Liver (tissue), 9 donors: Measurements from ENCODE around the gene ERN2. TPM values are rescaled to one million over a fixed set of nuclear protein-coding genes. Genes with fewer than 3 reads are reported as not detected.
A peak's percentile ranks its signal among the peaks of the same experiment; 100 is the strongest.

Experiments used
- DNase-seq: peaks from one replicate; pipeline ENCODE4 v3.0.0-alpha.2; 2017; ENCODE audit warnings: low spot score
- H3K27ac ChIP-seq, 2 donors: one replicate each; pipeline ENCODE4 v1.7.0; 2013; ENCODE audit warnings: inconsistent platforms in 2 of 2, low read length in 2 of 2, control low read depth in 1 of 2, low read depth in 1 of 2, mild to moderate bottlenecking in 1 of 2
- H3K27me3 ChIP-seq, 4 donors: one replicate each; pipeline versions ENCODE4 v1.6.1 to v1.7.0; 2013; ENCODE audit warnings: low read length in 3 of 4, inconsistent platforms in 1 of 4, mild to moderate bottlenecking in 1 of 4, moderate library complexity in 1 of 4; ENCODE audit not compliant: control insufficient read depth in 4 of 4, insufficient read depth in 4 of 4
- H3K36me3 ChIP-seq, 4 donors: one replicate each; pipeline versions ENCODE4 v1.6.1 to v1.7.0; 2013; ENCODE audit warnings: low read length in 3 of 4, mild to moderate bottlenecking in 3 of 4, low read depth in 1 of 4, moderate library complexity in 1 of 4; ENCODE audit not compliant: control insufficient read depth in 4 of 4, insufficient read depth in 3 of 4
- H3K4me1 ChIP-seq, 4 donors: one replicate each; pipeline versions ENCODE4 v1.6.1 to v1.7.0; 2013; ENCODE audit warnings: low read length in 3 of 4, mild to moderate bottlenecking in 3 of 4, moderate library complexity in 1 of 4; ENCODE audit not compliant: control insufficient read depth in 4 of 4, insufficient read depth in 4 of 4
- H3K4me3 ChIP-seq, 3 donors: one replicate each; pipeline versions ENCODE4 v1.6.1 to v1.7.0; 2013; ENCODE audit warnings: low read length in 3 of 3, control low read depth in 1 of 3, low read depth in 1 of 3, mild to moderate bottlenecking in 1 of 3
- H3K9ac ChIP-seq, 2 donors: one replicate each; pipeline ENCODE4 v1.7.0; 2013; ENCODE audit warnings: low read length in 2 of 2, mild to moderate bottlenecking in 2 of 2, moderate library complexity in 2 of 2, control low read depth in 1 of 2, low read depth in 1 of 2
- H3K9me3 ChIP-seq, 4 donors: one replicate each; pipeline versions ENCODE4 v1.6.1 to v1.7.0; 2013; ENCODE audit warnings: low read length in 3 of 4; ENCODE audit not compliant: control insufficient read depth in 4 of 4
- EGR1 ChIP-seq, 2 donors: IDR thresholded peaks; 2 replicates each; pipeline ENCODE4 v1.6.1; 2016 to 2018; ENCODE audit warnings: antibody characterized with exemption in 2 of 2, low read depth in 2 of 2
- FOXA1 ChIP-seq: IDR thresholded peaks from 2 replicates; pipeline ENCODE4 v1.6.1; 2016; ENCODE audit warnings: antibody characterized with exemption
- FOXA2 ChIP-seq: IDR thresholded peaks from 2 replicates; pipeline ENCODE4 v1.6.1; 2016; ENCODE audit warnings: antibody characterized with exemption
- GABPA ChIP-seq, 2 donors: IDR thresholded peaks in 1 of 2; conservative IDR thresholded peaks in 1 of 2; 2 replicates each; pipeline ENCODE4 v1.6.1; 2016; ENCODE audit warnings: antibody characterized with exemption in 2 of 2, mild to moderate bottlenecking in 1 of 2, moderate library complexity in 1 of 2
- HNF4A ChIP-seq, 2 donors: conservative IDR thresholded peaks; 2 replicates each; pipeline ENCODE4 v1.6.1; 2016; ENCODE audit warnings: antibody characterized with exemption in 2 of 2, mild to moderate bottlenecking in 2 of 2
- HNF4G ChIP-seq: IDR thresholded peaks from 2 replicates; pipeline ENCODE4 v1.6.1; 2016; ENCODE audit warnings: antibody characterized with exemption
- JUND ChIP-seq, 2 donors: IDR thresholded peaks; 2 replicates each; pipeline ENCODE4 v1.6.1; 2016; ENCODE audit warnings: antibody characterized with exemption in 2 of 2
- NR2F2 ChIP-seq: IDR thresholded peaks from 2 replicates; pipeline ENCODE4 v1.6.1; 2016; ENCODE audit warnings: antibody characterized with exemption
- RAD21 ChIP-seq, 2 donors: IDR thresholded peaks; 2 replicates each; pipeline ENCODE4 v1.6.1; 2016; ENCODE audit warnings: antibody characterized with exemption in 2 of 2, mild to moderate bottlenecking in 2 of 2
- RXRA ChIP-seq, 2 donors: IDR thresholded peaks; 2 replicates each; pipeline ENCODE4 v1.6.1; 2017 to 2018; ENCODE audit warnings: antibody characterized with exemption in 2 of 2, mild to moderate bottlenecking in 1 of 2
- SP1 ChIP-seq: IDR thresholded peaks from 2 replicates; pipeline ENCODE4 v1.6.1; 2018; ENCODE audit warnings: antibody characterized with exemption, mild to moderate bottlenecking
- TAF1 ChIP-seq: conservative IDR thresholded peaks from 2 replicates; pipeline ENCODE4 v1.6.1; 2016; ENCODE audit warnings: antibody characterized with exemption, mild to moderate bottlenecking
- YY1 ChIP-seq: IDR thresholded peaks from 2 replicates; pipeline ENCODE4 v1.6.1; 2016; ENCODE audit warnings: antibody characterized with exemption, mild to moderate bottlenecking
- WGBS: extraction: QIAGEN DNeasy Blood & Tissue Kit; methylation state at CpG from one replicate; pipeline ENCODE4 v1.1.7; 2013; 5-methylcytosine and 5-hydroxymethylcytosine counted together
- polyA plus RNA-seq, 2 donors: library from polyadenylated mRNA; stranded (reverse) in 1 of 2; unstranded in 1 of 2; fragments of 200-250 nt in 1 of 2; fragments of >200 nt in 1 of 2; fragmentation: Nextera tagmentation in 1 of 2; extraction: Ambion mirVana in 1 of 2; gene quantifications; one replicate each; pipeline versions ENCODE4 v1.2.1 to v1.2.3, GENCODE V29; 2013 to 2015
- total RNA-seq, 2 donors: library from RNA; depleted of rRNA; stranded (reverse); fragments of >200 nt; gene quantifications; one replicate each; pipeline ENCODE4 v1.2.3, GENCODE V29; 2014
- TF ChIP-seq, protein P1 (sequence below): IDR thresholded peaks from 2 replicates; pipeline ENCODE4 v1.6.1; 2016; ENCODE audit warnings: antibody characterized with exemption
- TF ChIP-seq, protein P2 (sequence below): IDR thresholded peaks from 2 replicates; pipeline ENCODE4 v1.6.1; 2016; ENCODE audit warnings: antibody characterized with exemption
- TF ChIP-seq, protein P3 (sequence below): IDR thresholded peaks from 2 replicates; pipeline ENCODE4 v1.6.1; 2016; ENCODE audit warnings: antibody characterized with exemption
- TF ChIP-seq, protein P4 (sequence below): fragments of 150-350 bp; IDR thresholded peaks from 2 replicates; pipeline ENCODE4 v1.5.1; 2017; ENCODE audit warnings: improper control_type of control experiment, low read depth, low read length; ENCODE audit not compliant: missing input control
- TF ChIP-seq, protein P5 (sequence below): IDR thresholded peaks from 2 replicates; pipeline ENCODE4 v1.6.1; 2016; ENCODE audit warnings: antibody characterized with exemption, mild to moderate bottlenecking
- donor health status: healthy.
- donor health status: healthy.
- donor health status: healthy.
- donor health status: healthy.
- donor health status: healthy.

ERN2 gene
- total and polyA plus RNA-seq, 4 donors, result 0.01 to 0.17 TPM; not detected in 2

DNA sequence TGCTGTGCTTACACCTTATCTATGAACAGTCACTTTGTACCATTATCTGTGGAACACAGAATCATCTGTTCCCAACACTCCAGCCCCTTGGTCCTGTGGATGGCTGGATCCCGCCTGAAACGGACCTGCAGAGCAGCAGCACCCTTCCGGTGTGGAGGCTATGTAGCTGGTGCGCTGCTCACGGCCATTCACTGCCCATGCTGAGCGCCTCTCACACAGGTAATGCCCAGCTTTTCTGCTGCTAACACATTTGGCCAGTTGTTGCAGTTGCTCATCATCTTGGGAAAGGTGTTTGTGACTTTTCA is 45.7 kb downstream of the ERN2 start:
- Histone ChIP-seq H3K9ac (no peak overlapping the region), H3K4me3 (no peak overlapping the region), H3K4me1 (no peaks in the 10 kb centered on the region), H3K9me3 (no peaks in the 10 kb centered on the region), H3K27me3 (no peaks in the 10 kb centered on the region), H3K27ac (no peak overlapping the region), H3K36me3 (peaks cover 18 to 80% (median 60%) of the 10 kb centered on the region in 4 donors)
- 98% methylated on average over 6 of the region's 6 CpGs for WGBS
- TF ChIP-seq, protein P1, sequence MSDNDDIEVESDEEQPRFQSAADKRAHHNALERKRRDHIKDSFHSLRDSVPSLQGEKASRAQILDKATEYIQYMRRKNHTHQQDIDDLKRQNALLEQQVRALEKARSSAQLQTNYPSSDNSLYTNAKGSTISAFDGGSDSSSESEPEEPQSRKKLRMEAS, result no peak
- TF ChIP-seq, protein P2, sequence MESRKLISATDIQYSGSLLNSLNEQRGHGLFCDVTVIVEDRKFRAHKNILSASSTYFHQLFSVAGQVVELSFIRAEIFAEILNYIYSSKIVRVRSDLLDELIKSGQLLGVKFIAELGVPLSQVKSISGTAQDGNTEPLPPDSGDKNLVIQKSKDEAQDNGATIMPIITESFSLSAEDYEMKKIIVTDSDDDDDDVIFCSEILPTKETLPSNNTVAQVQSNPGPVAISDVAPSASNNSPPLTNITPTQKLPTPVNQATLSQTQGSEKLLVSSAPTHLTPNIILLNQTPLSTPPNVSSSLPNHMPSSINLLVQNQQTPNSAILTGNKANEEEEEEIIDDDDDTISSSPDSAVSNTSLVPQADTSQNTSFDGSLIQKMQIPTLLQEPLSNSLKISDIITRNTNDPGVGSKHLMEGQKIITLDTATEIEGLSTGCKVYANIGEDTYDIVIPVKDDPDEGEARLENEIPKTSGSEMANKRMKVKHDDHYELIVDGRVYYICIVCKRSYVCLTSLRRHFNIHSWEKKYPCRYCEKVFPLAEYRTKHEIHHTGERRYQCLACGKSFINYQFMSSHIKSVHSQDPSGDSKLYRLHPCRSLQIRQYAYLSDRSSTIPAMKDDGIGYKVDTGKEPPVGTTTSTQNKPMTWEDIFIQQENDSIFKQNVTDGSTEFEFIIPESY, result no peak
- TF ChIP-seq TAF1 (no peak), HNF4A (conservative IDR thresholded peaks at IDR 0.05) (no peak), NR2F2 (no peak)
- DNase-seq, result peak; percentile 46

DNA sequence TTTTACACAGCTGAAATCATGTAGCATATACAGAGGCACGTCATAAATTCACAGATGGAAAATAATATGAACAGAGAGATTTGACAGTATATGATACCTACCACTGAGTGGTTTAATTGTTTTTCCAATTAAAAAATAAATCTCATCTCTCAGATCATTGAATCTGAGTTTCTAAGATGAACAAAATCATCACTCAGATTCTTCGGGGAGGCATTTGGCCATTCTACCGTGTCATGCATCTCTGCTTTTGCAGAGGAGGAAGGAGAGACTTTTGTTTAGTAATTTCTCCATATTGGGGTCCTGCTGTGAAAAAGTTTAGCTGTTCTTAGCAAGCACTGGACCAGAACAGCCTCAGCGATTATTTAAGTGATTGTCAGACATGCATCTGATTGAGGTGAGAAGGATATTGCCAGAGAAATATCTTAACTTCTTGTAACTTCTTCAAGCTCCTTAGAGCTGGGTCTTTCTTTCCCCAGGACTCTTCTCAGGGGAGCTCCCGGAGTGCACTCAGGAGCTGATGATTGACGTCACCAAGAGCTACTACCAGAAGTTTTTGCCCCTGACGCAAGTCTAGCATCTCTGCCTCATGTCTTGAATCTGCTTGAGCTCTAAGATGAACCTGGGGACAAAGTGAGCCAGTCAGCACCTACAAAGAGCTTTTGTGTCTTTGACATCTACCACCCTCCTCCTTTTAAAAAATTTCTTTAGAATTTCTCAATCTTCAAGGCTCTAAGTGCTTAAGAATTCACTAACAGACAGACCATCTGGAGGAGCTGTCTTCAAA is 46.3 kb downstream of the ERN2 start:
- 97% methylated on average over 7 of the region's 7 CpGs for WGBS
- Histone ChIP-seq H3K4me3 (no peak overlapping the region), H3K9me3 (no peaks in the 10 kb centered on the region), H3K36me3 (peaks cover 21 to 86% (median 64%) of the 10 kb centered on the region in 4 donors), H3K4me1 (no peaks in the 10 kb centered on the region), H3K9ac (no peak overlapping the region), H3K27ac (no peak overlapping the region), H3K27me3 (no peaks in the 10 kb centered on the region)
- TF ChIP-seq, protein P3, sequence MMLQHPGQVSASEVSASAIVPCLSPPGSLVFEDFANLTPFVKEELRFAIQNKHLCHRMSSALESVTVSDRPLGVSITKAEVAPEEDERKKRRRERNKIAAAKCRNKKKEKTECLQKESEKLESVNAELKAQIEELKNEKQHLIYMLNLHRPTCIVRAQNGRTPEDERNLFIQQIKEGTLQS, result no peak
- TF ChIP-seq SP1, result no peak
- no peak for DNase-seq

DNA sequence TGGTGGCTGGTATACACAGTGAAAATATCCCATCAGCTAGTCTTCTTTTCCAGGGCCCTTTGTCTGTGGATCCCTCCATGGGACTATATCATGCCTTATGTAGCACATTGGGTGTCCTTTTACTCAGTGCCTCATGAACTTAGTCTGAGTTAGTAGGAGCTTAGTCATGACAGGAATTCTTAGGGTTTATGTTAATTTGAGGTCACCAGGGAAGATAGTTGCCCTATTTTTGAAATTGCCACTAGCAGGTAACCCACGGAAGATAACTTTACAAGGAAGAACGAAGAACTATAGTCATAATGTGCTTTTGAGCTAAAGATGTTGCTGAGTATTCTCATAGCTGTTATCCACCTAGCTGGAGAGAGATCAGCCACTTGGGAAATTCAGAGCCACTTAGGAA is 49.1 kb downstream of the ERN2 start:
- Histone ChIP-seq H3K4me1 (no peaks in the 10 kb centered on the region), H3K36me3 (peaks cover 21 to 92% (median 75%) of the 10 kb centered on the region in 4 donors), H3K27ac (no peak overlapping the region), H3K4me3 (no peak overlapping the region), H3K9ac (no peak overlapping the region), H3K27me3 (no peaks in the 10 kb centered on the region), H3K9me3 (no peaks in the 10 kb centered on the region)
- 97% methylated on average over 2 of the region's 2 CpGs for WGBS
- no peak for DNase-seq
- TF ChIP-seq TAF1 (no peak), EGR1 (IDR thresholded peaks at IDR 0.05; ENCODE audit: low read depth in 2 of 2) (no peak), HNF4G (no peak), JUND (IDR thresholded peaks at IDR 0.05) (no peak), RXRA (IDR thresholded peaks at IDR 0.05) (no peak), HNF4A (conservative IDR thresholded peaks at IDR 0.05) (no peak), FOXA1 (no peak), NR2F2 (no peak), RAD21 (IDR thresholded peaks at IDR 0.05) (no peak), FOXA2 (no peak), GABPA (IDR thresholded peaks at IDR 0.05 in 1 of 2, conservative IDR thresholded peaks at IDR 0.05 in 1 of 2) (no peak), SP1 (no peak), YY1 (no peak)
- TF ChIP-seq, protein P4, sequence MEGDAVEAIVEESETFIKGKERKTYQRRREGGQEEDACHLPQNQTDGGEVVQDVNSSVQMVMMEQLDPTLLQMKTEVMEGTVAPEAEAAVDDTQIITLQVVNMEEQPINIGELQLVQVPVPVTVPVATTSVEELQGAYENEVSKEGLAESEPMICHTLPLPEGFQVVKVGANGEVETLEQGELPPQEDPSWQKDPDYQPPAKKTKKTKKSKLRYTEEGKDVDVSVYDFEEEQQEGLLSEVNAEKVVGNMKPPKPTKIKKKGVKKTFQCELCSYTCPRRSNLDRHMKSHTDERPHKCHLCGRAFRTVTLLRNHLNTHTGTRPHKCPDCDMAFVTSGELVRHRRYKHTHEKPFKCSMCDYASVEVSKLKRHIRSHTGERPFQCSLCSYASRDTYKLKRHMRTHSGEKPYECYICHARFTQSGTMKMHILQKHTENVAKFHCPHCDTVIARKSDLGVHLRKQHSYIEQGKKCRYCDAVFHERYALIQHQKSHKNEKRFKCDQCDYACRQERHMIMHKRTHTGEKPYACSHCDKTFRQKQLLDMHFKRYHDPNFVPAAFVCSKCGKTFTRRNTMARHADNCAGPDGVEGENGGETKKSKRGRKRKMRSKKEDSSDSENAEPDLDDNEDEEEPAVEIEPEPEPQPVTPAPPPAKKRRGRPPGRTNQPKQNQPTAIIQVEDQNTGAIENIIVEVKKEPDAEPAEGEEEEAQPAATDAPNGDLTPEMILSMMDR, result no peak
- TF ChIP-seq, protein P2, result no peak
- TF ChIP-seq, protein P5, sequence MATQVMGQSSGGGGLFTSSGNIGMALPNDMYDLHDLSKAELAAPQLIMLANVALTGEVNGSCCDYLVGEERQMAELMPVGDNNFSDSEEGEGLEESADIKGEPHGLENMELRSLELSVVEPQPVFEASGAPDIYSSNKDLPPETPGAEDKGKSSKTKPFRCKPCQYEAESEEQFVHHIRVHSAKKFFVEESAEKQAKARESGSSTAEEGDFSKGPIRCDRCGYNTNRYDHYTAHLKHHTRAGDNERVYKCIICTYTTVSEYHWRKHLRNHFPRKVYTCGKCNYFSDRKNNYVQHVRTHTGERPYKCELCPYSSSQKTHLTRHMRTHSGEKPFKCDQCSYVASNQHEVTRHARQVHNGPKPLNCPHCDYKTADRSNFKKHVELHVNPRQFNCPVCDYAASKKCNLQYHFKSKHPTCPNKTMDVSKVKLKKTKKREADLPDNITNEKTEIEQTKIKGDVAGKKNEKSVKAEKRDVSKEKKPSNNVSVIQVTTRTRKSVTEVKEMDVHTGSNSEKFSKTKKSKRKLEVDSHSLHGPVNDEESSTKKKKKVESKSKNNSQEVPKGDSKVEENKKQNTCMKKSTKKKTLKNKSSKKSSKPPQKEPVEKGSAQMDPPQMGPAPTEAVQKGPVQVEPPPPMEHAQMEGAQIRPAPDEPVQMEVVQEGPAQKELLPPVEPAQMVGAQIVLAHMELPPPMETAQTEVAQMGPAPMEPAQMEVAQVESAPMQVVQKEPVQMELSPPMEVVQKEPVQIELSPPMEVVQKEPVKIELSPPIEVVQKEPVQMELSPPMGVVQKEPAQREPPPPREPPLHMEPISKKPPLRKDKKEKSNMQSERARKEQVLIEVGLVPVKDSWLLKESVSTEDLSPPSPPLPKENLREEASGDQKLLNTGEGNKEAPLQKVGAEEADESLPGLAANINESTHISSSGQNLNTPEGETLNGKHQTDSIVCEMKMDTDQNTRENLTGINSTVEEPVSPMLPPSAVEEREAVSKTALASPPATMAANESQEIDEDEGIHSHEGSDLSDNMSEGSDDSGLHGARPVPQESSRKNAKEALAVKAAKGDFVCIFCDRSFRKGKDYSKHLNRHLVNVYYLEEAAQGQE, result no peak
